HUES6 (cell line): ENCODE data around the gene GALE.
"Not testable (repeated sequence)": the region's sequence is repeated elsewhere in the genome, so short reads cannot be mapped to it uniquely, and the experiment has no call there.

ENCODE experiments used
- H3K27ac ChIP-seq: 2 replicates; pipeline ENCODE4 v1.7.0; 2013; ENCODE audit warnings: low read depth, mild to moderate bottlenecking, low read length, inconsistent platforms
- H3K27me3 ChIP-seq: 2 replicates; pipeline ENCODE4 v1.6.1; 2013; ENCODE audit warnings: low read length; ENCODE audit not compliant: control insufficient read depth, insufficient read depth
- H3K36me3 ChIP-seq: 2 replicates; pipeline ENCODE4 v1.6.1; 2013; ENCODE audit warnings: low read length; ENCODE audit not compliant: control insufficient read depth, insufficient read depth
- H3K4me1 ChIP-seq: 2 replicates; pipeline ENCODE4 v1.6.1; 2013; ENCODE audit warnings: low read length; ENCODE audit not compliant: control insufficient read depth, insufficient read depth
- H3K4me3 ChIP-seq: 2 replicates; pipeline ENCODE4 v1.5.1; 2013; ENCODE audit warnings: low read depth, low read length
- H3K9ac ChIP-seq: one replicate; pipeline ENCODE4 v1.6.1; 2013; ENCODE audit warnings: mild to moderate bottlenecking, low read length
- H3K9me3 ChIP-seq: 2 replicates; pipeline ENCODE4 v1.6.1; 2013; ENCODE audit warnings: low read depth, low read length; ENCODE audit not compliant: control insufficient read depth, insufficient read depth

GALE gene

DNA sequence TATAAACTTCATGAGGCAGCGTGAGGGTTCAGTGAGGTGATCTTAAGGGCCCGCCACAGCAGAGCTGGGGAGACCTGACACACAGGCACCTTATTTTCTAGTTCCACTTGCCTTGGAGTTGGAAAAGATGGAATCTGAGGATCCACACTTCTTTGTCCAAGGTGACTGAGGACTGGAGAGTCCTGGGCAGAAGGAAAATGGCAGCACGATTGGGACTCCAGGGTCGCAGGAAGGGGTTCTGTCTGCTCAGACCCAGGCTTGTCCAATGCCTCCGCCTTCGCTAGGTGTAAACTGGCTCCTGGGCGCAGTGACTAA lies 1.3 kb downstream of the GALE start:
- peak overlapping the region; percentile 39; the same call in 1 of the 2 replicates for H3K27ac ChIP-seq
- peaks cover 8% of the 10 kb centered on the region; the same call in 1 of the 2 replicates for H3K27me3 ChIP-seq
- peak overlapping the region; percentile 74 for H3K4me3 ChIP-seq
- H3K9ac ChIP-seq: peak overlapping the region; percentile 90
- H3K36me3 ChIP-seq: peaks cover 40% of the 10 kb centered on the region
- peaks cover 7% of the 10 kb centered on the region for H3K4me1 ChIP-seq
- H3K9me3 ChIP-seq: no peaks in the 10 kb centered on the region

DNA sequence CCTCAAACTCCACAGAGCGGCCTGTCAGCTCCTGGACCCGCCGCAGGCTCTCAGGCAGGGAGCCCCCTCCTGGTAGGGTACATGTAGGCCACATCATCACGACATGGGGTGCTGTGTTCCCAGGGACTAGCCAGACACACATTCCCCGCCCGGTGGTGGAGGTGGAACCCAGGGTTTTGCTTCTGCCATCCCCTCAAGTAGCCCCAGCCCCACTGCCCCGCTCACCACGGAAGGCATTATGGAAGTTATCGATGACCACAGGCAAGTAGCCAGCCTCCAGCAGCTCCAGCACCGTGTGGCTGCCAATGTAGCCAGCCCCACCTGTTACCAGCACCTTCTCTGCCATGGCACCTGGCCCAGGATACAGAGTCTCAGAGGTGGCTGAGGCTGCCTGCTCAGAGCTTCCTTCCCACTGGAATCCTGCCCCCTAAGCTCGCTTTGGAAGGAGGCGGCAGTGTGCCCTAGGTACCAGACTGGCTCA lies 1.9 kb downstream of the GALE start:
- Histone ChIP-seq H3K4me1 (peaks cover 7% of the 10 kb centered on the region), H3K4me3 (peak overlapping the region; percentile 74; the same call in 1 of the 2 replicates), H3K9me3 (no peaks in the 10 kb centered on the region), H3K27me3 (peaks cover 8% of the 10 kb centered on the region; the same call in 1 of the 2 replicates), H3K9ac (peak overlapping the region; percentile 90), H3K27ac (no peak overlapping the region; the same call in 1 of the 2 replicates), H3K36me3 (peaks cover 43% of the 10 kb centered on the region)

DNA sequence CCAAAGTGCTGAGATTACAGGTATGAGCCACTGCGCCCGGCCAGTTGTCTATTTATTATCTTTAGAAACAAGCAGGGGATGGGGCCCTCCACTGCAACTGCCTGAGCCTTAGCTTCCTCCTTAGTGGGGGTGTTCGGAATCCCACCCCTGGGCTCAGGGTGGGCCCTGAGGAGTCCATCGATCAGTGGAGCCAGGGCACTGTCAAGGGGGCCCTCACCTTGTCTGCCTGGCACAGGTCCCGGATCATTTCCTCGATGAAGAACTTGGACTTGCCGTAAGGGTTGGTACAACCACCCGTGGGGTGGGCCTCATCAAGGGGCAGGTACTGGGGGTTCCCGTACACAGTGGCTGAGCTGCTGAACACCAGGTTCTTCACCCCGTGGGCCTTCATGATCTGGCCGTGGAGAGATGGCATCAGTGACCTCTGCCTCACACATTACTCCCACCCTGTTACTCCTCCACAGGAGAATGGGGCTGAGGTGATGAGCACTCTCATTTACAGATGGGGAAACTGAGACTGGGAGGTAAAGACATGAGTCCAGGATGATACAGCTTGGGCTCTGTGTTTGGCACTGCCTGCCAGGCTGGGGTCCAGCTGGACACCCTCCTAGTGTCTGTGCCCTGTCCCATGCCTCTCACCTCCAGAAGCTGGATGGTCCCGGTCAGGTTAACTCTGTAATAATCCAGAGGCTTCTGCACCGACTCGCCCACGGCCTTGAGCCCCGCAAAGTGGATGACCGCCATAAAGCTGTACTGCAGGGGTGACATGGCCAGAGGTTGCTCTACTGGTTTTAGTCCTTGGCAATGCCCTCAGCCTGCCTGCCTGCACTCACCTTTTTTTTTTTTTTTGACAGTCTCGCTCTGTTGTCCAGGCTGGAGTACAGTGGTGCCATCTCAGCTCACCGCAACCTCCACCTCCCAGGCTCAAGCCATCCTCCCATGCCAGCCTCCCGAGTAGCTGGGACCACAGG lies 2.8 kb downstream of the GALE start:
- Histone ChIP-seq H3K9ac (no peak overlapping the region), H3K36me3 (peaks cover 51% of the 10 kb centered on the region)

DNA sequence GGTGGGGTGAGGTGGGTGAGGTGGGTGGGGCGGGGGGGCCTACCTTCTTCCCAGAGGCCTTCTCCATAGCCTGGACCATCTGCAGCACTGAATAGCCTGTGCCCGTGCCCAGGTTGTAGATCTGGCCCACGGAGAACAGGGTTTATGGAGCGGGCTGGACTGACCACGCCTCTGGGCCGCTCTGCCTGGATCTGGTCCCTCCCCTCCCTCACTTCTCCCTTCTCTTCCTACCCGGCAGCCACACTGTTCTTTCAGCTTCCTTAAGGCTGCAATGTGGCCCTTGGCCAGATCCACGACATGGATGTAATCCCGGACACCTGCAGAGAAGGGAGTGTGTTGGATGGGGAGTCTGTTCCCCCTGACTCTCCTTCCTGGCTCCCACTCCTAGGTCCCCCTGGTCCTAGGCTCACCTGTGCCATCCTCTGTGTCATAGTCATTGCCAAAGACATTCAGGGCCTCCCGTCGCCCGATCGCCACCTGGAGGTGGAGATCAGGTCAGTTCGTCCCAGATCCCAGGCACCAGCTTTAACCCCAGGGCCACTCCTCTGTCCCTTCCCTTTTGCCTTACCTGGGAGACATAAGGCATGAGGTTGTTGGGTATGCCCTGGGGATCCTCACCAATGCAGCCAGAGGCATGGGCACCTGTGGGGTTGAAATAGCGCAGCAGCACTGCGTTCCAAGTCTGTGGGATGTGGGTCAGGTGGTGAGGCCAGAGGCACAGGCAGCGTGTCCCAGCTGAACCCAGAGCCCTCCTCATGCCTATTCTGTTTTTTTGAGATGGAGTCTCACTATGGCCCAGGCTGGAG lies 3.9 kb downstream of the GALE start:
- Histone ChIP-seq H3K4me3 (no peak overlapping the region), H3K4me1 (peaks cover 12% of the 10 kb centered on the region), H3K27me3 (peaks cover 2% of the 10 kb centered on the region; the same call in 1 of the 2 replicates), H3K27ac (no peak overlapping the region), H3K36me3 (peaks cover 51% of the 10 kb centered on the region), H3K9me3 (no peaks in the 10 kb centered on the region), H3K9ac (no peak overlapping the region)

More for the DNA sequence above, 2.8 kb downstream of the GALE start:
- H3K27me3 ChIP-seq: peaks cover 8% of the 10 kb centered on the region; the same call in 1 of the 2 replicates
- peaks cover 7% of the 10 kb centered on the region for H3K4me1 ChIP-seq
- H3K27ac ChIP-seq: no peak overlapping the region
- H3K9me3 ChIP-seq: no peaks in the 10 kb centered on the region
- H3K4me3 ChIP-seq: no peak overlapping the region

DNA sequence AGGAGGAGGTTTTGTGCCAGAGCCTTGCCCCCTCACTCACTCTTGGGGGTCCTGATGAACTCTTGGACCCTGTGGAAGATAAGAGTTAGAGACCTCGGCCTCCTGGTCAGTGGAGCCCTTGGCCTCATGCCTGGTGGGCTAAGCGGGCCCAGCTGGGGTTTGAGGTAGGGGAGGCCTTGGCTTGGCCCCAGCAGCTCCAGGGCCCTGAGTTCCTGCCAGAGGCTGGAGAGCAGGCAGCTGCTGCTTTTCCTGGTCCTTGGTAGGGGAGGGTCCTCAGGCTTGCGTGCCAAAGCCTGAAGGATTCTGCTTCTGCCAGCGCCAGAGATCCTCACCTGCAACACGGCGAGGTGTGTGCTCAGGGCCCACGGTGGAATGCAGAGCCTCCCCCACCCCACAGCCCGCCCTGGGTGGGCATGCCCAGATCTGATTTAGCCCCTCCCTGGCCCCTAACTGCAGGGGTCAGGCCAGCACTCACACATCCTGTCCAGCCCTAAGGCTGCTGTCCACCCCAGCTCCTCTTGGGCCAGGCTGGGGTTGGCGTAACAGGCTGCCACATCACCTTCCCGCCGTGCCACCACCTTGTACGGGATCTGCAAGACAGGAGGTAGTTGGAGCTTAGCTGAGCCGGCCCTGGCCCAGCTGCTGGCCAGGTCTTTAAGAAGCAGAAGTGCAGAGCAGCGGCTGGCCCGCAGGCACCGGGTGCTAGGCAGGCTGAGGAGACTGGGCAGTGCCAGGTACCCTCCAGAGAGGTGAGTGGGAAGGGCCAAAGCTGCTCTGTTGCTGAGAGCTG lies 4.7 kb downstream of the GALE start:
- Histone ChIP-seq H3K27ac (no peak overlapping the region), H3K27me3 (no peaks in the 10 kb centered on the region), H3K9ac (no peak overlapping the region), H3K4me1 (peaks cover 12% of the 10 kb centered on the region), H3K9me3 (no peaks in the 10 kb centered on the region), H3K4me3 (no peak overlapping the region), H3K36me3 (peaks cover 51% of the 10 kb centered on the region)

DNA sequence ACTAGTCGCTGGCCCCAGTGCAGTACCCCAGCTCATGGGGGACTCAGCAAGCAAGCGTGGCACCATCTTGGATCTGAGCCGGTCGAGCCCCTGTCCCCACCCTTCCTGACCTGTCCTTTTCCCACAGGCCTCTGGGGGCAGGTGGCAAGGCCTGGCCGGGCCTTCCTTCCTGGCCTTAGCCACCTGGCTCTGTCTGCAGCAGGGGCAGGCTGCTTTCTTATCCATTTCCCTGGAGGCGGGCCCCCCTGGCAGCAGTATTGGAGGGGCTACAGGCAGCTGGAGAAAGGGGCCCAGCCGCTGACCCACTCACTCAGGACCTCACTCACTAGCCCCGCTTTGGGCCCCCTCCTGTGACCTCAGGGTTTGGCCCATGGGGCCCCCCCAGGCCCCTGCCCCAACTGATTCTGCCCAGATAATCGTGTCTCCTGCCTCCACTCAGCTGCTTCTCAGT lies 5.8 kb downstream of the GALE start:
- not testable (repeated sequence) for H3K9me3 ChIP-seq

DNA sequence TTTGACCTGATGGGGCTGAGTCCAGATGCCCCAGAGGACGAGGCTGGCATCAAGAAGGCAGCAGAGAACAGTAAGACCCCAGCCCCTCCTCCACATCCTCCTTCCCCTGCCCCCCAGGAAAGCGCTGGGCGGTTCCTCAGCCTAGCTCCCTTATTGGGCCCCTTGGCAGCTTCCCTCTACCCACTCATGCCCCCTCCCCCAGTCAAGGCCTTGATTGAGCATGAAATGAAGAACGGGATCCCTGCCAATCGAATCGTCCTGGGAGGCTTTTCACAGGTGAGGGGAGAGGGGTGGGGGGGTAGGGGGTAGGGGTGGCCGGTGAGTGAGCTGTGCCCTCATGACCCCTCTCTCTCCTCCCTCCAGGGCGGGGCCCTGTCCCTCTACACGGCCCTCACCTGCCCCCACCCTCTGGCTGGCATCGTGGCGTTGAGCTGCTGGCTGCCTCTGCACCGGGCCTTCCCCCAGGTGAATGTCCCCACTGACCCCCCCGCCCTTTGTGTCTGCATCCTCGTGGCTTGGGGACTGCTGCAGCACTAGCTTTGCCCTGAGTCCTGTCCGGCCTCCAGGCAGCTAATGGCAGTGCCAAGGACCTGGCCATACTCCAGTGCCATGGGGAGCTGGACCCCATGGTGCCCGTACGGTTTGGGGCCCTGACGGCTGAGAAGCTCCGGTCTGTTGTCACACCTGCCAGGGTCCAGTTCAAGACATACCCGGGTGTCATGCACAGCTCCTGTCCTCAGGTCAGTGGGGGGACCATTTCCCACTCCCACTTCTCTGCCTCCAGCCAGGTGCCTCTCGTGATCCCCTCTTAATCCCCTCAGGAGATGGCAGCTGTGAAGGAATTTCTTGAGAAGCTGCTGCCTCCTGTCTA lies 6.5 kb downstream of the GALE start:
- Histone ChIP-seq H3K4me3 (no peak overlapping the region), H3K27ac (no peak overlapping the region), H3K9ac (no peak overlapping the region), H3K36me3 (peaks cover 51% of the 10 kb centered on the region), H3K4me1 (peaks cover 19% of the 10 kb centered on the region), H3K9me3 (no peaks in the 10 kb centered on the region), H3K27me3 (no peaks in the 10 kb centered on the region)

More for the DNA sequence above, 5.8 kb downstream of the GALE start:
- Histone ChIP-seq H3K4me1 (peaks cover 19% of the 10 kb centered on the region), H3K36me3 (peaks cover 51% of the 10 kb centered on the region)
- not testable (repeated sequence) for H3K27me3 ChIP-seq, H3K9ac ChIP-seq, H3K27ac ChIP-seq, H3K4me3 ChIP-seq

DNA sequence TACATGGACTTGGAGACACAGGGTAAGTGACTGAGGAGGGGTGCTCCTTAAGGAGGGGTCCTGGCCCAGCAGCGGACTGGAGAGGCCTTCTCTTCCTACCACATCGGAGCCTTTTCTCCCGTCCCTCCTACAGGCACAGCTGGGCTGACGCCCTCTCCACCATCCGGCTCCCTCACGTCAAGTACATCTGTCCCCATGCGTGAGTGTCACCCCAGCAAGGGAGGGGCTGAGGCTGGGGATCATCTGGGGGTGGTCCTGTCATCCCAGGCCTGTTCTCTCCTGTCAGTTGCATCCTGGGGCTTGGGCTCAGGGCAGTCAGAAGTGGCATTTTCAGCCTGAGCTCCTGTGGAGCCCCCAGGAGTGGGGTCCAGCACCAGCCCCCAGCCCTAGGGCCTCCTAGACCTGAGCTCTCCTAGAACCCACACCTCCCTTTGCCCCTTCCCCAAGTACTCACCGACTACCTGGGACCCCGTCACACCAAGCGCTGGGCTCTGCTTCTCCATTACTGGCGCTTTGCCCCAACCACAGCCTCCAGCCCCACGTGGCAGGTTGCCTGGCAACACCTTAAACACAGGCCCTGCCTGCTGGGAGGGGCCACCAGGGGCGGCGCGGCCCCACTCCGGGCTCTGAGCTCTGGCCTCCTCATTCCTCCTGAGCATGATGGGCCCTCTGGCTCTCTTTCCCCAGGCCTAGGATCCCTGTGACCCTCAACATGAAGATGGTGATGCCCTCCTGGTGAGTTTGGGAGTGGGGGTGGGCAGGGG lies 7.4 kb downstream of the GALE start:
- H3K27me3 ChIP-seq: no peaks in the 10 kb centered on the region
- H3K9me3 ChIP-seq: no peaks in the 10 kb centered on the region
- H3K4me3 ChIP-seq: no peak overlapping the region
- peaks cover 50% of the 10 kb centered on the region for H3K36me3 ChIP-seq
- no peak overlapping the region for H3K9ac ChIP-seq
- peaks cover 15% of the 10 kb centered on the region for H3K4me1 ChIP-seq
- H3K27ac ChIP-seq: no peak overlapping the region

DNA sequence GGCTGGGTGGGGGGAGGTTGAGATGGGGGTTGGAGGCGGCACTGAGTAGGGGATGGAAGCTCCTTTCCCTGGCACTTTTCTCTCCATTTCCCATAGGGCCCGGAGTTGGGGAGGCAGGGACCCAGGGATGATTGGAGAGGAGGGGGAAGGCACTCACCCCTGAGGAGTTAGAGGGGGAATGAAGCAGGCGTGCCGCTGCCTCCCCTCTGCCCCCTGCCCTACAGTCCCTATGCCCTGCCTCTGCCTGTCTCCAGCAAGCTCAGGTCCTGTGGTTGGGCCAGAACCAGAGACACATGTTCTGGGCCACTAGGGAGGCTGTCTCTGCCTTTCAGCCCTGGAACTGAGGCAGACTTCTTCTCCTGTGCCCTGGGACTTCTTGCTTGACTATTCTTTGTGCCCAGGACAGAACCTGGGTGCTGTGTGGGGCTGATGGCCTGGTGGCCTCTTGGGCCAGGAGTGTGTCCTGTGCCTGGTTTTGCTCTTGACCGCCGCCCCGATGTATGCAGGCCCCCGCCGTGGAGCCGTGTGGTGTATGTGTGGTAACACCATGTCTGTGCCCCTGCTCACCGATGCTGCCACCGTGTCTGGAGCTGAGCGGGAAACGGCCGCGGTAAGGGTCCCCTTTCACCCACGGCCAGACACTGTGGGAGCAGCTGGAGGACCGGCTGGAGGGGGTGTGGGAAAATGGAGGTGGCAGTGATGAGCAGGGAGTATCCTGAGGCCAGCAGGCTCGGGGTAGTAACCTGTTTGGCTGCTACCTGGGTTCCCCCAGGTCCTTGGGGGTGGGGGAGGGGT lies 8.2 kb downstream of the GALE start:
- H3K27me3 ChIP-seq: no peaks in the 10 kb centered on the region
- peaks cover 15% of the 10 kb centered on the region for H3K4me1 ChIP-seq
- H3K27ac ChIP-seq: no peak overlapping the region
- no peaks in the 10 kb centered on the region for H3K9me3 ChIP-seq
- H3K36me3 ChIP-seq: peaks cover 50% of the 10 kb centered on the region
- H3K4me3 ChIP-seq: peak overlapping the region; percentile 83
- peak overlapping the region; percentile 64 for H3K9ac ChIP-seq
